ENCODE results near the gene PCBP3. TPM values are rescaled to one million over a fixed set of nuclear protein-coding genes. Genes with fewer than 3 reads are reported as not detected.

The PCBP3 gene
- total and polyA plus RNA-seq, 10 of the 15 experiments (the other 5 are each of a cell fraction or from before 2014, with no cell fraction given): 0.09 to 1.3 (median 0.46) TPM; not detected in 3

DNA sequence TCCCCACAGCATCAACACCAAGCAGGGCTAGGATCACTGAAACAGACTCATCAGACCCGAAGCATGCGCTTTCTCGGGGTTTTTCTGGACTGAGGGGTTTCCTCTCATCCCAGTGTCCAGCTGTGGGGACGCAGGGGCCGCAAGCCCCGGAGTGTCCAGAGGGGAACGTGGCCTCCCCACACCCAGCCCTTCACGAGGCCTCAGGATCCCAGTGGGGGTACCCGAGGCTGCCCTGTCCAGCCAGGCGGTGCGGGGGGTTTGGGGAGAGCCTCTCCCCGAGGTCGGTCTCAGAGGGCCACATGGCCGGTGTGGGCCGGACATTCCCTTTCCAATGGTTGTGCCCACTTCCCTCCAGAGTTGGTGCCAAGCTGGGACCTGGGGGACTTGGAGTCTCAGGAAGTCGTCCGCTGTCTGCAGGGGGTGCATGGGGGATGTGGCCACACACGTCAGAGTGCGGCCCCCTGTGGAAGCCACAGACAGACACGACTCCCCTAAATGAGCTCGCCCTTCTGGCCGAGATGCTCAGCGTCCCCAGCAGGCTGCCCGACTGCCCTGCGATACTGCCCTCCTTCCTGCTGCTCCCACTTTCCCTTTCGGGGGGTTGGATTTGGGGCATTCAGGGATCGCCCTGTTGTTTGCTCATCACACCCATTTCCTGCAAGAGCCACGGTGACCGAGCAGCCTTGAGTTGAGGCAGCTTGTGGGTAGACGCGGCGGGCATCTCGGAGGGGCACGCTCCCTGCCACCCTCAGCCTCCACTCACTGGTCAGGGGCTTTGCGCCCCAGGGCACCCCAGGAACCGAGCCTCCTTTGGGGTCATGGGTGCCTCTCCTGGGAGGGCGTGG, 342.2 kb downstream of the PCBP3 start:
- BruUV-seq (replicated peaks): no TSS peak
- ATAC-seq (no peak), FAIRE-seq (no peak), DNase-seq (ENCODE audit: low read depth, low spot score) (no peak)
- no peak overlapping the region for H3K27ac ChIP-seq (ENCODE audit: control insufficient read depth, insufficient read depth)
- H4K20me1 ChIP-seq (ENCODE audit: control insufficient read depth, insufficient read depth): no peaks in the 10 kb centered on the region
- H3K4me1 ChIP-seq (ENCODE audit: control insufficient read depth, insufficient read depth, low read length): no peaks in the 10 kb centered on the region; the same call in 1 of the 2 replicates
- in situ Hi-C loops (cut with MboI) (no loop called here), intact Hi-C loops (cut with micrococcal nuclease; ENCODE audit: unreplicated experiment) (no loop called here)
- 61% methylated on average over 35 of the region's 37 CpGs for WGBS (ENCODE audit: insufficient coverage, insufficient replicate concordance, low lambda C conversion rate, missing lambda C conversion rate)
- H3K4me2 ChIP-seq (ENCODE audit: control insufficient read depth, insufficient read depth): no peak overlapping the region
- ChIA-PET RAD21 (ENCODE audit: unreplicated experiment) (no interaction called here), CTCF (no interaction called here), POLR2A (no interaction called here), SMC1A (ENCODE audit: uncharacterized antibody, unreplicated experiment) (no interaction called here)
- H3K9me3 ChIP-seq (replicated peaks; ENCODE audit: control insufficient read depth, insufficient read depth, low read length): no peaks in the 10 kb centered on the region
- no peak overlapping the region for H2AFZ ChIP-seq (ENCODE audit: control insufficient read depth, low read depth, low read length)
- peaks cover 0 to 3% of the 10 kb centered on the region in 2 experiments; a peak in 2 of 4 replicates for H3K27me3 ChIP-seq (replicated peaks in 1 of 2; ENCODE audit: control insufficient read depth in 2 of 2, insufficient read depth in 2 of 2, low read length in 1 of 2)
- H3K36me3 ChIP-seq (ENCODE audit: control insufficient read depth in 2 of 2, insufficient read depth in 2 of 2, low read length in 1 of 2): no peaks in the 10 kb centered on the region
- no peak overlapping the region for H3K4me3 ChIP-seq
- no peak overlapping the region for H3K9ac ChIP-seq (ENCODE audit: control insufficient read depth, insufficient read depth, low read length)
- no peaks in the 10 kb centered on the region for H3K79me2 ChIP-seq (ENCODE audit: control insufficient read depth, insufficient read depth, low read length)
- TF ChIP-seq, protein P1, sequence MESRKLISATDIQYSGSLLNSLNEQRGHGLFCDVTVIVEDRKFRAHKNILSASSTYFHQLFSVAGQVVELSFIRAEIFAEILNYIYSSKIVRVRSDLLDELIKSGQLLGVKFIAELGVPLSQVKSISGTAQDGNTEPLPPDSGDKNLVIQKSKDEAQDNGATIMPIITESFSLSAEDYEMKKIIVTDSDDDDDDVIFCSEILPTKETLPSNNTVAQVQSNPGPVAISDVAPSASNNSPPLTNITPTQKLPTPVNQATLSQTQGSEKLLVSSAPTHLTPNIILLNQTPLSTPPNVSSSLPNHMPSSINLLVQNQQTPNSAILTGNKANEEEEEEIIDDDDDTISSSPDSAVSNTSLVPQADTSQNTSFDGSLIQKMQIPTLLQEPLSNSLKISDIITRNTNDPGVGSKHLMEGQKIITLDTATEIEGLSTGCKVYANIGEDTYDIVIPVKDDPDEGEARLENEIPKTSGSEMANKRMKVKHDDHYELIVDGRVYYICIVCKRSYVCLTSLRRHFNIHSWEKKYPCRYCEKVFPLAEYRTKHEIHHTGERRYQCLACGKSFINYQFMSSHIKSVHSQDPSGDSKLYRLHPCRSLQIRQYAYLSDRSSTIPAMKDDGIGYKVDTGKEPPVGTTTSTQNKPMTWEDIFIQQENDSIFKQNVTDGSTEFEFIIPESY (IDR thresholded peaks at IDR 0.05): no peak
- TF ChIP-seq, protein P2, sequence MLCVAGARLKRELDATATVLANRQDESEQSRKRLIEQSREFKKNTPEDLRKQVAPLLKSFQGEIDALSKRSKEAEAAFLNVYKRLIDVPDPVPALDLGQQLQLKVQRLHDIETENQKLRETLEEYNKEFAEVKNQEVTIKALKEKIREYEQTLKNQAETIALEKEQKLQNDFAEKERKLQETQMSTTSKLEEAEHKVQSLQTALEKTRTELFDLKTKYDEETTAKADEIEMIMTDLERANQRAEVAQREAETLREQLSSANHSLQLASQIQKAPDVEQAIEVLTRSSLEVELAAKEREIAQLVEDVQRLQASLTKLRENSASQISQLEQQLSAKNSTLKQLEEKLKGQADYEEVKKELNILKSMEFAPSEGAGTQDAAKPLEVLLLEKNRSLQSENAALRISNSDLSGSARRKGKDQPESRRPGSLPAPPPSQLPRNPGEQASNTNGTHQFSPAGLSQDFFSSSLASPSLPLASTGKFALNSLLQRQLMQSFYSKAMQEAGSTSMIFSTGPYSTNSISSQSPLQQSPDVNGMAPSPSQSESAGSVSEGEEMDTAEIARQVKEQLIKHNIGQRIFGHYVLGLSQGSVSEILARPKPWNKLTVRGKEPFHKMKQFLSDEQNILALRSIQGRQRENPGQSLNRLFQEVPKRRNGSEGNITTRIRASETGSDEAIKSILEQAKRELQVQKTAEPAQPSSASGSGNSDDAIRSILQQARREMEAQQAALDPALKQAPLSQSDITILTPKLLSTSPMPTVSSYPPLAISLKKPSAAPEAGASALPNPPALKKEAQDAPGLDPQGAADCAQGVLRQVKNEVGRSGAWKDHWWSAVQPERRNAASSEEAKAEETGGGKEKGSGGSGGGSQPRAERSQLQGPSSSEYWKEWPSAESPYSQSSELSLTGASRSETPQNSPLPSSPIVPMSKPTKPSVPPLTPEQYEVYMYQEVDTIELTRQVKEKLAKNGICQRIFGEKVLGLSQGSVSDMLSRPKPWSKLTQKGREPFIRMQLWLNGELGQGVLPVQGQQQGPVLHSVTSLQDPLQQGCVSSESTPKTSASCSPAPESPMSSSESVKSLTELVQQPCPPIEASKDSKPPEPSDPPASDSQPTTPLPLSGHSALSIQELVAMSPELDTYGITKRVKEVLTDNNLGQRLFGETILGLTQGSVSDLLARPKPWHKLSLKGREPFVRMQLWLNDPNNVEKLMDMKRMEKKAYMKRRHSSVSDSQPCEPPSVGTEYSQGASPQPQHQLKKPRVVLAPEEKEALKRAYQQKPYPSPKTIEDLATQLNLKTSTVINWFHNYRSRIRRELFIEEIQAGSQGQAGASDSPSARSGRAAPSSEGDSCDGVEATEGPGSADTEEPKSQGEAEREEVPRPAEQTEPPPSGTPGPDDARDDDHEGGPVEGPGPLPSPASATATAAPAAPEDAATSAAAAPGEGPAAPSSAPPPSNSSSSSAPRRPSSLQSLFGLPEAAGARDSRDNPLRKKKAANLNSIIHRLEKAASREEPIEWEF (IDR thresholded peaks at IDR 0.05; ENCODE audit: insufficient replicate concordance, low read depth, low read length): no peak
- TF ChIP-seq CBFB (IDR thresholded peaks at IDR 0.05; ENCODE audit: low read depth): no peak
- no peak for TF ChIP-seq SPI1 (IDR thresholded peaks at IDR 0.05; ENCODE audit: borderline replicate concordance, insufficient read depth, low read depth, low read length)
- TF ChIP-seq MYB (IDR thresholded peaks at IDR 0.05; ENCODE audit: borderline replicate concordance, low read depth, low read length): no peak
- TF ChIP-seq NR2C1 (IDR thresholded peaks at IDR 0.05): no peak
- TF ChIP-seq CREM (IDR thresholded peaks at IDR 0.05; ENCODE audit: low read depth): no peak
- no peak for TF ChIP-seq MTA2 (IDR thresholded peaks at IDR 0.05; ENCODE audit: low read depth)
- TF ChIP-seq, protein P3, sequence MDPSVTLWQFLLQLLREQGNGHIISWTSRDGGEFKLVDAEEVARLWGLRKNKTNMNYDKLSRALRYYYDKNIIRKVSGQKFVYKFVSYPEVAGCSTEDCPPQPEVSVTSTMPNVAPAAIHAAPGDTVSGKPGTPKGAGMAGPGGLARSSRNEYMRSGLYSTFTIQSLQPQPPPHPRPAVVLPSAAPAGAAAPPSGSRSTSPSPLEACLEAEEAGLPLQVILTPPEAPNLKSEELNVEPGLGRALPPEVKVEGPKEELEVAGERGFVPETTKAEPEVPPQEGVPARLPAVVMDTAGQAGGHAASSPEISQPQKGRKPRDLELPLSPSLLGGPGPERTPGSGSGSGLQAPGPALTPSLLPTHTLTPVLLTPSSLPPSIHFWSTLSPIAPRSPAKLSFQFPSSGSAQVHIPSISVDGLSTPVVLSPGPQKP (IDR thresholded peaks at IDR 0.05; ENCODE audit: low read depth, low read length): no peak
- no peak for TF ChIP-seq SREBF1 (IDR thresholded peaks at IDR 0.05; ENCODE audit: low read length)
- TF ChIP-seq, protein P4, sequence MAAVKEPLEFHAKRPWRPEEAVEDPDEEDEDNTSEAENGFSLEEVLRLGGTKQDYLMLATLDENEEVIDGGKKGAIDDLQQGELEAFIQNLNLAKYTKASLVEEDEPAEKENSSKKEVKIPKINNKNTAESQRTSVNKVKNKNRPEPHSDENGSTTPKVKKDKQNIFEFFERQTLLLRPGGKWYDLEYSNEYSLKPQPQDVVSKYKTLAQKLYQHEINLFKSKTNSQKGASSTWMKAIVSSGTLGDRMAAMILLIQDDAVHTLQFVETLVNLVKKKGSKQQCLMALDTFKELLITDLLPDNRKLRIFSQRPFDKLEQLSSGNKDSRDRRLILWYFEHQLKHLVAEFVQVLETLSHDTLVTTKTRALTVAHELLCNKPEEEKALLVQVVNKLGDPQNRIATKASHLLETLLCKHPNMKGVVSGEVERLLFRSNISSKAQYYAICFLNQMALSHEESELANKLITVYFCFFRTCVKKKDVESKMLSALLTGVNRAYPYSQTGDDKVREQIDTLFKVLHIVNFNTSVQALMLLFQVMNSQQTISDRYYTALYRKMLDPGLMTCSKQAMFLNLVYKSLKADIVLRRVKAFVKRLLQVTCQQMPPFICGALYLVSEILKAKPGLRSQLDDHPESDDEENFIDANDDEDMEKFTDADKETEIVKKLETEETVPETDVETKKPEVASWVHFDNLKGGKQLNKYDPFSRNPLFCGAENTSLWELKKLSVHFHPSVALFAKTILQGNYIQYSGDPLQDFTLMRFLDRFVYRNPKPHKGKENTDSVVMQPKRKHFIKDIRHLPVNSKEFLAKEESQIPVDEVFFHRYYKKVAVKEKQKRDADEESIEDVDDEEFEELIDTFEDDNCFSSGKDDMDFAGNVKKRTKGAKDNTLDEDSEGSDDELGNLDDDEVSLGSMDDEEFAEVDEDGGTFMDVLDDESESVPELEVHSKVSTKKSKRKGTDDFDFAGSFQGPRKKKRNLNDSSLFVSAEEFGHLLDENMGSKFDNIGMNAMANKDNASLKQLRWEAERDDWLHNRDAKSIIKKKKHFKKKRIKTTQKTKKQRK (IDR thresholded peaks at IDR 0.05; ENCODE audit: low read depth, low read length): no peak
- TF ChIP-seq SMC3 (IDR thresholded peaks at IDR 0.05; ENCODE audit: borderline replicate concordance, low read length): no peak

Measured in GM12878 (cell line).